SU-DHL-6 (cell line): ENCODE data around the gene SLX4IP.

Experiments used
- H2AFZ ChIP-seq: fragments of 200-600 bp; sonication (generic); 2 replicates; pipeline ENCODE4 v1.6.1; 2014; ENCODE audit warnings: low read depth, mild to moderate bottlenecking, moderate library complexity, mixed read lengths, antibody characterized with exemption, low read length; ENCODE audit not compliant: severe bottlenecking
- H3F3A ChIP-seq: fragments of 200-600 bp; shearing (Covaris generic); 2 replicates; pipeline ENCODE4 v1.6.0; 2016; ENCODE audit warnings: antibody characterized with exemption, mild to moderate bottlenecking; ENCODE audit not compliant: insufficient read depth
- H3K27ac ChIP-seq: fragments of 200-600 bp; sonication (generic); 2 replicates; pipeline ENCODE4 v1.5.1; 2016; ENCODE audit warnings: low read depth, mild to moderate bottlenecking, low read length, moderate library complexity, mixed read lengths
- H3K27me3 ChIP-seq: fragments of 200-600 bp; sonication (generic), shearing (Covaris generic); 2 replicates; pipeline ENCODE4 v1.6.0; 2014; ENCODE audit warnings: mild to moderate bottlenecking, low read length
- H3K36me3 ChIP-seq: fragments of 200-600 bp; sonication (generic); 2 replicates; pipeline ENCODE4 v1.6.1; 2014; ENCODE audit warnings: mild to moderate bottlenecking, low read length, mixed read lengths
- H3K4me2 ChIP-seq: fragments of 300-600, 200-600 bp; shearing (Covaris generic), sonication (generic); 2 replicates; pipeline ENCODE4 v1.6.0; 2014; ENCODE audit warnings: low read length, low read depth, mild to moderate bottlenecking; ENCODE audit not compliant: poor library complexity, severe bottlenecking
- H3K4me3 ChIP-seq: fragments of 200-600 bp; sonication (generic); 2 replicates; pipeline ENCODE4 v1.5.1; 2014; ENCODE audit warnings: antibody characterized with exemption, low read length, mild to moderate bottlenecking, mixed read lengths; ENCODE audit not compliant: insufficient read depth, poor library complexity, severe bottlenecking
- H3K79me2 ChIP-seq: fragments of 200-600 bp; sonication (generic); 2 replicates; pipeline ENCODE4 v1.6.1; 2014; ENCODE audit warnings: mild to moderate bottlenecking, low read length, moderate library complexity; ENCODE audit not compliant: insufficient read depth
- H3K9ac ChIP-seq: fragments of 200-600 bp; sonication (generic); 2 replicates; pipeline ENCODE4 v1.7.0; 2014; ENCODE audit warnings: mild to moderate bottlenecking, low read length
- H3K9me2 ChIP-seq: fragments of 200-600 bp; sonication (generic); replicated peaks from 2 replicates; pipeline ENCODE4 v1.6.1; 2014; ENCODE audit warnings: low read length; ENCODE audit not compliant: insufficient read depth
- H3K9me3 ChIP-seq: fragments of 200-600 bp; sonication (generic); 2 replicates; pipeline ENCODE4 v1.6.1; 2014; ENCODE audit warnings: low read length, mixed read lengths; ENCODE audit not compliant: insufficient read depth
- H4K20me1 ChIP-seq: fragments of 200-600 bp; sonication (generic); 2 replicates; pipeline ENCODE4 v1.6.1; 2014; ENCODE audit warnings: low read depth, mild to moderate bottlenecking, antibody characterized with exemption, low read length, moderate library complexity, mixed read lengths
- EZH2phosphoT487 ChIP-seq: fragments of 200-600 bp; sonication (generic), shearing (Covaris generic); conservative IDR thresholded peaks from 2 replicates; pipeline ENCODE4 v1.6.1; 2018; ENCODE audit warnings: mild to moderate bottlenecking, antibody characterized with exemption, low read length, moderate library complexity, mixed read lengths
- TF ChIP-seq, protein P1 (sequence below): fragments of 200-600 bp; sonication (generic); IDR thresholded peaks from one replicate; pipeline ENCODE4 v1.5.1; 2017; ENCODE audit warnings: antibody characterized with exemption, mild to moderate bottlenecking, low read length, moderate library complexity; ENCODE audit not compliant: insufficient read depth, poor library complexity, severe bottlenecking

SLX4IP gene

DNA sequence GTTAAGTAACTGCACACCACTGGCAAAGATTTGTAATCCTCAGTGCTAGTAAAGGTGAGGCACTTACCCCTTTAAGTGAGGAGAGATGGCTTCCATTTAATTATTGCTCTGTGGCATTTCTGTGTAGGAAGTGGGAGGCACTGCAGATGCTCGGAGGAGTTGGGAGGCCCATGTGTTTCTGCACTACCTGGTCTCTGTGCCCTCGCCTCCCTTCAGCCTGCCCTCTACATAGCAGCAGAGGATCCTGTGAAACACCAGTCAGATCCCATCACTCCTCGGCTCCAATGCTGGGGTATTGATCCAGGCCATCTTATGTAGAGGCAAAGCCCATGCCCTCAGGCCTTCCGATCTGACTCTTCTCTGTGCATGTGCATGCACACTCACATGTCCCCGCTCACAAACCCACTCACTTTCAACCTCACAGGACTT lies 67.0 kb downstream of the SLX4IP start:
- H3K9me2 ChIP-seq, result no peaks in the 10 kb centered on the region
- H3K27ac ChIP-seq, result no peak overlapping the region
- peaks cover 17% of the 10 kb centered on the region; the same call in 1 of the 2 replicates for H3K79me2 ChIP-seq
- H2AFZ ChIP-seq, result no peak overlapping the region
- no peaks in the 10 kb centered on the region for H3K36me3 ChIP-seq
- H3K4me2 ChIP-seq, result no peak overlapping the region
- peaks cover 7% of the 10 kb centered on the region; the same call in 1 of the 2 replicates for H4K20me1 ChIP-seq
- no peak overlapping the region for H3K4me3 ChIP-seq
- no peaks in the 10 kb centered on the region for H3F3A ChIP-seq
- no peaks in the 10 kb centered on the region for H3K9me3 ChIP-seq
- no peak for TF ChIP-seq EZH2phosphoT487
- TF ChIP-seq, protein P1, sequence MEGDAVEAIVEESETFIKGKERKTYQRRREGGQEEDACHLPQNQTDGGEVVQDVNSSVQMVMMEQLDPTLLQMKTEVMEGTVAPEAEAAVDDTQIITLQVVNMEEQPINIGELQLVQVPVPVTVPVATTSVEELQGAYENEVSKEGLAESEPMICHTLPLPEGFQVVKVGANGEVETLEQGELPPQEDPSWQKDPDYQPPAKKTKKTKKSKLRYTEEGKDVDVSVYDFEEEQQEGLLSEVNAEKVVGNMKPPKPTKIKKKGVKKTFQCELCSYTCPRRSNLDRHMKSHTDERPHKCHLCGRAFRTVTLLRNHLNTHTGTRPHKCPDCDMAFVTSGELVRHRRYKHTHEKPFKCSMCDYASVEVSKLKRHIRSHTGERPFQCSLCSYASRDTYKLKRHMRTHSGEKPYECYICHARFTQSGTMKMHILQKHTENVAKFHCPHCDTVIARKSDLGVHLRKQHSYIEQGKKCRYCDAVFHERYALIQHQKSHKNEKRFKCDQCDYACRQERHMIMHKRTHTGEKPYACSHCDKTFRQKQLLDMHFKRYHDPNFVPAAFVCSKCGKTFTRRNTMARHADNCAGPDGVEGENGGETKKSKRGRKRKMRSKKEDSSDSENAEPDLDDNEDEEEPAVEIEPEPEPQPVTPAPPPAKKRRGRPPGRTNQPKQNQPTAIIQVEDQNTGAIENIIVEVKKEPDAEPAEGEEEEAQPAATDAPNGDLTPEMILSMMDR, result no peak
- no peaks in the 10 kb centered on the region for H3K27me3 ChIP-seq
- H3K9ac ChIP-seq, result no peak overlapping the region

DNA sequence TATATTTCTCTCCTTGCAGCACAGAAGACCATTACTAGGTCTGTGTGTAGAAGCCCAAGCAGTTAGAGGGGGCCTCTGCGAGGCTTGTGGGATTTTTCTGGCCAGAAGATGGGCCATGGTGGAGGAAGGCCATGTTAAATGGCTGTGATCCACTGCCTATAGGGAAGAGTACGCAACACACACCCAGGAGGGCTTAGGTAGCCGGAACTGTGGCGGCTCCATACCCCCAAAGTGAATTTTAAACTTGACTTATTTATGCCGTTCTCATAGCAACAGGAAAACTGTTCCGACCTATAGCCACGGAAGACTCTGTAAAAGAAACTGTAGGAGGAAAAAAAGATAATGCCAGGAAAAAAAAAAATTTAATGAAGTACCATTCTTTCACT lies 69.5 kb downstream of the SLX4IP start:
- H2AFZ ChIP-seq, result no peak overlapping the region
- no peaks in the 10 kb centered on the region for H3K36me3 ChIP-seq

DNA sequence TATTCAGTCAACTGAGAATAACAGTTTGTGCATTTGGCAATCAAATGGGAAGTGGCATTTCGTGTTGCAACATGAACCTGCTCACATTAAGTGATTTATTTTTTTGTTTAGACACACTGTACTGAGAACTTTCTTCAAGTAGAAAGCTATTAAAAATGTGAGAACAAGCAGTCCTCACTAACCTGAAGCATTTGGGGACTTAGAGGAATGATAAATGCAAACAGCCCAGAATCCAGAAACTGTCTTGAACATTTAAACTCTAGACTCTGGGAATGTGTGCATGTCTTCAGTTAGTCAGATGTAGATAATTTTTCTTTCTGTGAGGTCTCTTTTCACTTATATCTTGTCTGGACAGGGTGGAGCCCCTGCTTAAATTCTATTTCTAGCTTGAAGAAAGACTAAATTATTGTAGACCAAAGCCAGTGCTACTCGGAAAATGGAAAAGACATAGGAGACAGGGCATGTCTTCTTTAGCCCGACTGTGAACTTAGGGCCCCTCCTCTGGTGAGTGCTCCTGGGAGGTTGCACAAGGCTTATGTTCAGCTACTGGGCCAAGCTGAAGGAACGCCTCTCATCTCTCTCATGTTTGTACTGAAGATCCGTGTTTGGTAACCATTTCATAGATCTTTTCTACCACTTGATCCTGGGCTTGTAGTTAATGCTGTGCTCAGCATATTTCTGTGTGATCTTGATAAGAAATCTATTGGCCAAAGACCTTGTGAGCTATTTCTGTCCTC lies 70.1 kb downstream of the SLX4IP start:
- Histone ChIP-seq H3K4me3 (no peak overlapping the region), H3K9me2 (no peaks in the 10 kb centered on the region), H3K9ac (no peak overlapping the region), H2AFZ (no peak overlapping the region), H3K27ac (no peak overlapping the region), H3F3A (no peaks in the 10 kb centered on the region), H4K20me1 (no peaks in the 10 kb centered on the region; the same call in 1 of the 2 replicates), H3K9me3 (no peaks in the 10 kb centered on the region), H3K36me3 (no peaks in the 10 kb centered on the region), H3K79me2 (0 out of 2 replicates have a peak, but pooled peaks cover 9% of the 10 kb centered on the region), H3K27me3 (no peaks in the 10 kb centered on the region), H3K4me2 (no peak overlapping the region)
- TF ChIP-seq, protein P1, result no peak
- no peak for TF ChIP-seq EZH2phosphoT487

More for the DNA sequence above, 69.5 kb downstream of the SLX4IP start:
- Histone ChIP-seq H3F3A (no peaks in the 10 kb centered on the region), H3K4me3 (no peak overlapping the region), H3K9me2 (no peaks in the 10 kb centered on the region), H3K27me3 (no peaks in the 10 kb centered on the region), H3K4me2 (no peak overlapping the region), H4K20me1 (no peaks in the 10 kb centered on the region; the same call in 1 of the 2 replicates), H3K27ac (no peak overlapping the region), H3K9ac (no peak overlapping the region), H3K9me3 (no peaks in the 10 kb centered on the region), H3K79me2 (0 out of 2 replicates have a peak, but pooled peaks cover 9% of the 10 kb centered on the region)
- TF ChIP-seq, protein P1, result no peak
- no peak for TF ChIP-seq EZH2phosphoT487
